H1 (cell line): ENCODE results near the gene L3MBTL4. TPM values are rescaled to one million over a fixed set of nuclear protein-coding genes. Genes with fewer than 3 reads are reported as not detected.

Source experiments
- CBX8 ChIP-seq: fragments of 300-800, 300-1000 bp; sonication (generic); IDR thresholded peaks from 2 replicates; pipeline ENCODE4 v1.7.1; 2016; ENCODE audit warnings: low read depth, low read length, borderline replicate concordance
- CEBPB ChIP-seq: IDR thresholded peaks from 2 replicates; pipeline ENCODE4 v1.6.1; 2012; ENCODE audit warnings: low read depth, low read length
- CHD2 ChIP-seq: IDR thresholded peaks from 2 replicates; pipeline ENCODE4 v1.6.1; 2012; ENCODE audit warnings: low read length, improper control_type of control experiment
- CTBP2 ChIP-seq: IDR thresholded peaks from 2 replicates; pipeline ENCODE4 v1.7.0; 2011; ENCODE audit warnings: borderline replicate concordance, mild to moderate bottlenecking, moderate library complexity, mixed read lengths, low read length; ENCODE audit not compliant: insufficient read depth, insufficient read length
- EP300 ChIP-seq, 2 experiments: IDR thresholded peaks; 1 replicate in 1 of 2; 2 replicates in 1 of 2; pipeline ENCODE4 v1.6.1; 2011 to 2012; ENCODE audit warnings: low read depth in 2 of 2, low read length in 2 of 2, mild to moderate bottlenecking in 2 of 2, borderline replicate concordance in 1 of 2, inconsistent platforms in 1 of 2, moderate library complexity in 1 of 2
- EZH2 ChIP-seq: fragments of 200-600 bp; sonication (generic); IDR thresholded peaks from 2 replicates; pipeline ENCODE4 v1.7.1; 2012; ENCODE audit warnings: low read depth, mild to moderate bottlenecking, moderate library complexity, low read length, inconsistent platforms; ENCODE audit not compliant: severe bottlenecking
- GABPA ChIP-seq: IDR thresholded peaks from 2 replicates; pipeline ENCODE4 v1.6.1; 2011; ENCODE audit warnings: mild to moderate bottlenecking, low read length, moderate library complexity, borderline replicate concordance; ENCODE audit not compliant: insufficient read depth
- KDM5A ChIP-seq: fragments of 200-600 bp; IDR thresholded peaks from 2 replicates; pipeline ENCODE4 v1.7.1; 2012; ENCODE audit warnings: mild to moderate bottlenecking, low read length, inconsistent platforms, mixed read lengths
- MAFK ChIP-seq: IDR thresholded peaks from 2 replicates; pipeline ENCODE4 v1.6.1; 2012; ENCODE audit warnings: low read depth, mild to moderate bottlenecking, improper control_type of control experiment, low read length
- NANOG ChIP-seq: IDR thresholded peaks from 2 replicates; pipeline ENCODE4 v1.6.1; 2011; ENCODE audit warnings: low read length, low read depth, mild to moderate bottlenecking, inconsistent platforms; ENCODE audit not compliant: insufficient read depth, poor library complexity, severe bottlenecking
- NRF1 ChIP-seq: IDR thresholded peaks from 2 replicates; pipeline ENCODE4 v1.6.1; 2011; ENCODE audit warnings: mild to moderate bottlenecking, low read depth, low read length, improper control_type of control experiment
- POLR2A ChIP-seq, 2 experiments: IDR thresholded peaks; 1 replicate in 1 of 2; 2 replicates in 1 of 2; pipeline ENCODE4 v1.6.1; 2011; ENCODE audit warnings: low read depth in 2 of 2, low read length in 2 of 2, mild to moderate bottlenecking in 2 of 2; ENCODE audit errors: control extremely low read depth in 1 of 2
- SIX5 ChIP-seq: IDR thresholded peaks from 2 replicates; pipeline ENCODE4 v1.6.1; 2011; ENCODE audit warnings: mild to moderate bottlenecking, low read depth, low read length
- SP4 ChIP-seq: IDR thresholded peaks from 2 replicates; pipeline ENCODE4 v1.6.1; 2012; ENCODE audit warnings: low read length, inconsistent platforms
- TAF1 ChIP-seq: IDR thresholded peaks from 2 replicates; pipeline ENCODE4 v1.6.1; 2011; ENCODE audit warnings: mild to moderate bottlenecking, low read depth, low read length
- ZNF274 ChIP-seq: IDR thresholded peaks from 2 replicates; pipeline ENCODE4 v1.7.0; 2012; ENCODE audit warnings: low read length, borderline replicate concordance; ENCODE audit errors: extremely low read depth
- polyA plus RNA-seq, 7 experiments: library from polyadenylated mRNA; depleted of rRNA in 3 of 7; stranded (reverse) in 5 of 7; unstranded in 2 of 7; fragments of >200 nt in 5 of 7; fragments of 200-250 nt in 2 of 7; gene quantifications; 1 replicate in 5 of 7; 2 replicates in 1 of 7; 4 replicates in 1 of 7; pipeline versions ENCODE4 v1.2.1 to v1.2.3, GENCODE V29; 2011 to 2013; ENCODE audit warnings: missing spikeins in 2 of 7, mixed read lengths in 2 of 7
- total RNA-seq: library from RNA; stranded (reverse); fragmentation: NEBNext Ultra II Directional; extraction: Animal tissue kit (Norgen Biotek cat#: 25700); gene quantifications from 2 replicates; pipeline ENCODE4 v1.2.1, GENCODE V29; 2021
- TF ChIP-seq, protein P1 (sequence below): IDR thresholded peaks from 2 replicates; pipeline ENCODE4 v1.6.1; 2011; ENCODE audit warnings: low read depth, mild to moderate bottlenecking, low read length; ENCODE audit not compliant: insufficient read depth
- TF ChIP-seq, protein P2 (sequence below): IDR thresholded peaks from 2 replicates; pipeline ENCODE4 v1.6.1; 2011; ENCODE audit warnings: low read length, improper control_type of control experiment

L3MBTL4 gene
- total and polyA plus RNA-seq, 2 of the 8 experiments (the other 6 are each of a cell fraction or from before 2014, with no cell fraction given) = 1.0 to 2.1 TPM

DNA sequence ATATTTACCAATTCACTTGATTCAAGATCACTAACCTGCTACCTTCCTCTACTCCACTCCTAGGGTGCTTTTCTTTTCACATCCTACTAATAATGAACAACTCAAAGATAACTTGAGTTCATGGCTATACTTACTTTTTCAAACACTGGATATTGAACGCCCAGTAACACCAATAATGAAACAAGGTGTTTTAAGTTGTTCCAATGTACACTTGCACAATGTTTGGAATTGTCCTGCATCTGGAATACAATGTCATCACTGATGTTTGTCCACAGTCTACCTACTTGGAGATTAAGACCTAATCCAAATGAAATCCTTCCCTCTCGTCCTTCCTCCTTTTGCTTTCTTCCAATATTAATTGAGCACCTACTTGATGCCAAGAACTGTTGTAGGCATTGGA is 301.1 kb downstream of the L3MBTL4 start (continued):
- TF ChIP-seq CBX8 (no peak), MAFK (no peak), SIX5 (no peak), NANOG (no peak), CEBPB (no peak), CHD2 (no peak), KDM5A (no peak), NRF1 (no peak), GABPA (no peak), TAF1 (no peak), EP300 (IDR thresholded peaks at IDR 0.05; ENCODE audit: borderline replicate concordance in 1 of 2, low read depth in 2 of 2, low read length in 2 of 2) (no peak), SP4 (no peak), POLR2A (IDR thresholded peaks at IDR 0.05; ENCODE audit: control extremely low read depth in 1 of 2, low read depth in 2 of 2, low read length in 2 of 2) (no peak), ZNF274 (no peak), CTBP2 (no peak), EZH2 (no peak)
- TF ChIP-seq, protein P1, sequence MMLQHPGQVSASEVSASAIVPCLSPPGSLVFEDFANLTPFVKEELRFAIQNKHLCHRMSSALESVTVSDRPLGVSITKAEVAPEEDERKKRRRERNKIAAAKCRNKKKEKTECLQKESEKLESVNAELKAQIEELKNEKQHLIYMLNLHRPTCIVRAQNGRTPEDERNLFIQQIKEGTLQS = no peak
- TF ChIP-seq, protein P2, sequence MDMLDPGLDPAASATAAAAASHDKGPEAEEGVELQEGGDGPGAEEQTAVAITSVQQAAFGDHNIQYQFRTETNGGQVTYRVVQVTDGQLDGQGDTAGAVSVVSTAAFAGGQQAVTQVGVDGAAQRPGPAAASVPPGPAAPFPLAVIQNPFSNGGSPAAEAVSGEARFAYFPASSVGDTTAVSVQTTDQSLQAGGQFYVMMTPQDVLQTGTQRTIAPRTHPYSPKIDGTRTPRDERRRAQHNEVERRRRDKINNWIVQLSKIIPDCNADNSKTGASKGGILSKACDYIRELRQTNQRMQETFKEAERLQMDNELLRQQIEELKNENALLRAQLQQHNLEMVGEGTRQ = no peak
- TF ChIP-seq, all 59 proteins: peak for 0
